HG02885 (cell line): ENCODE data around the gene ZNF565.
"Not testable (repeated sequence)": the region's sequence is repeated elsewhere in the genome, so short reads cannot be mapped to it uniquely, and the experiment has no call there.

Source experiments
- ATAC-seq: cut with Tn5 transposase; IDR thresholded peaks from one replicate; pipeline ENCODE4 v1.9.1; 2021; ENCODE audit warnings: mild to moderate bottlenecking; ENCODE audit not compliant: unreplicated experiment, poor library complexity

Gene ZNF565

GRCh38 chr19:36215276-36216123 is 1.0 kb upstream of the ZNF565 start:
- no peak for ATAC-seq

GRCh38 chr19:36212895-36213294 is 1.6 kb downstream of the ZNF565 start:
- ATAC-seq = no peak

GRCh38 chr19:36210497-36210896 is 4.0 kb downstream of the ZNF565 start:
- no peak for ATAC-seq

GRCh38 chr19:36209372-36209771 is 5.1 kb downstream of the ZNF565 start:
- ATAC-seq = no peak

GRCh38 chr19:36207605-36208252 is 6.7 kb downstream of the ZNF565 start:
- peak; percentile 73 for ATAC-seq

GRCh38 chr19:36203293-36203692 is 11.2 kb downstream of the ZNF565 start:
- no peak for ATAC-seq

GRCh38 chr19:36201684-36202083 is 12.8 kb downstream of the ZNF565 start:
- no peak for ATAC-seq

GRCh38 chr19:36198119-36198518 is 16.3 kb downstream of the ZNF565 start:
- ATAC-seq = no peak

GRCh38 chr19:36196249-36196648 is 18.2 kb downstream of the ZNF565 start:
- no peak for ATAC-seq

- not testable (repeated sequence) for ATAC-seq
Measured at GRCh38 chr19:36186722-36187121, 27.7 kb downstream of the ZNF565 start.

GRCh38 chr19:36183245-36183628 is 31.2 kb downstream of the ZNF565 start:
- ATAC-seq = no peak

- no peak for ATAC-seq
Measured at GRCh38 chr19:36182612-36183244, 31.7 kb downstream of the ZNF565 start.

- not testable (repeated sequence) for ATAC-seq
Measured at GRCh38 chr19:36179077-36179476, 35.4 kb downstream of the ZNF565 start.

GRCh38 chr19:36173846-36174245 is 40.6 kb downstream of the ZNF565 start:
- not testable (repeated sequence) for ATAC-seq

GRCh38 chr19:36172852-36173251 is 41.6 kb downstream of the ZNF565 start:
- ATAC-seq = no peak

- no peak for ATAC-seq
Measured at GRCh38 chr19:36169084-36169760, 45.2 kb downstream of the ZNF565 start.

GRCh38 chr19:36163813-36164212 is 50.7 kb downstream of the ZNF565 start:
- ATAC-seq = no peak

- ATAC-seq = no peak
Measured at GRCh38 chr19:36160821-36161596, 53.5 kb downstream of the ZNF565 start.

GRCh38 chr19:36153126-36153525 is 61.3 kb downstream of the ZNF565 start:
- no peak for ATAC-seq
